ENCODE results near the gene AK3. TPM values are rescaled to one million over a fixed set of nuclear protein-coding genes. Genes with fewer than 3 reads are reported as not detected.

AK3 gene
- total RNA-seq, 1 donor from 2014 or later = 65.5 TPM

DNA sequence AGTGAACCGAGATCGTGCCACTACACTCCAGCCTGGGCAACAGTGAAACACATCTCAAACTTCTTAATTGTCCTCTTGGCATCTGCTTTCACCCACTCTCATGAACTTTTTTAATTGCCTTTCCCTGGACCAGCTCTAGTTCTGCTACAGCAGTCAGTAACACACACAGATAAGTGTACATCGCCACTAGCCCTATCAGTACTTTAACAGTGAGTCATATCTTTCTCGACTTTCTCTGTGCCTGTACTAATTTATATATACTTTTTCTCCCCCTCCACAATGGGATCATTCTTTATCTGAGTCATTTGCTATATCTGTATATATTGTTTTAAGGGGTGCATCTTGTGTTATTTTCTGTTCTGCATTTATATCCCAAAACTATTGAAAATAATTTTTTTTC lies 54.9 kb downstream of the AK3 start:
- DNase-seq (ENCODE audit: low read depth) = no peak
- TF ChIP-seq CTCF (IDR thresholded peaks at IDR 0.05; ENCODE audit: insufficient read depth, low read length, poor library complexity, severe bottlenecking) = no peak
- no peaks in the 10 kb centered on the region for H3K27me3 ChIP-seq (ENCODE audit: control insufficient read depth, insufficient read depth, low read length)
- no peak overlapping the region for H3K4me3 ChIP-seq (ENCODE audit: low read depth, low read length)
- peaks cover 2% of the 10 kb centered on the region for H3K36me3 ChIP-seq (ENCODE audit: control insufficient read depth, insufficient read depth, low read length)

DNA sequence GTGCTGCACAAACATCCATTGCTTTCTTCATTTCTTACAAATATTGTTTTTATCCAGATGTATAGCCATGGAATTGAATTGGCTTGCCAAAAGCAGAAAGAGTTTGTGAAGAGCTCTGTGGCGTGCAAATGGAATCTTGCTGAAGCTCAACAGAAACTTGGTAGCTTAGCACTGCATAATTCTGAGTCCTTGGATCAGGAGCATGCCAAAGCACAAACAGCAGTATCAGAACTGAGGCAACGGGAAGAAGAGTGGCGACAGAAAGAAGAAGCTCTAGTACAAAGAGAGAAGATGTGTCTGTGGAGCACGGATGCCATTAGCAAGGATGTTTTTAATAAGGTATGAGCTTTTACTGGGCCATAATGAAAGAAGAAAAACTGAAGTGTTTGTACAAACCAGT lies 56.2 kb downstream of the AK3 start:
- Histone ChIP-seq H3K27me3 (ENCODE audit: control insufficient read depth, insufficient read depth, low read length) (no peaks in the 10 kb centered on the region), H3K36me3 (ENCODE audit: control insufficient read depth, insufficient read depth, low read length) (peaks cover 2% of the 10 kb centered on the region), H3K4me3 (ENCODE audit: low read depth, low read length) (no peak overlapping the region)
- no peak for TF ChIP-seq CTCF (IDR thresholded peaks at IDR 0.05; ENCODE audit: insufficient read depth, low read length, poor library complexity, severe bottlenecking)
- DNase-seq (ENCODE audit: low read depth) = no peak

DNA sequence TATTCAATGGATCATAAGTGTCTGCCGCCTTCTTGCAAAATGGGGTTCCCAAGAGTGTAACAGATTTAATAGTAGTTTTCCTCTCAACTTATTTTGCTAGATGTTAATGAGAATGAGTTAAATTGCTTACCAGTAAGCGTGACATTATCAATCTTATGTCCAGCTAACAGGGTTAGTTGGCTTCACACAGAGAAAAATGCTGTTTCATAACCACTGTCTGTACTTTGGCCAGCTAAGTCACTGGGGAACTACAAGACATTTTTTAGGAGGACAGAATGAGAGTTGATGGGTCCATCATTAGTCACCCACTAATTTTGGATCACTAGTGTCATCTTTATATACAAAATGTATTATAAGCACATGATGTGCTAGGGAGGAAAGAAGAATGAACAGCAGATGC lies 60.3 kb downstream of the AK3 start:
- TF ChIP-seq CTCF (IDR thresholded peaks at IDR 0.05; ENCODE audit: insufficient read depth, low read length, poor library complexity, severe bottlenecking) = no peak
- DNase-seq (ENCODE audit: low read depth) = no peak
- Histone ChIP-seq H3K4me3 (ENCODE audit: low read depth, low read length) (peak overlapping the region; percentile 54), H3K27me3 (ENCODE audit: control insufficient read depth, insufficient read depth, low read length) (no peaks in the 10 kb centered on the region), H3K36me3 (ENCODE audit: control insufficient read depth, insufficient read depth, low read length) (no peaks in the 10 kb centered on the region)

GRCh38 chr9:4680173-4680525 lies 60.9 kb downstream of the AK3 start:
- Histone ChIP-seq H3K36me3 (ENCODE audit: control insufficient read depth, insufficient read depth, low read length) (no peaks in the 10 kb centered on the region), H3K27me3 (ENCODE audit: control insufficient read depth, insufficient read depth, low read length) (no peaks in the 10 kb centered on the region), H3K4me3 (ENCODE audit: low read depth, low read length) (peak overlapping the region; percentile 54)
- no peak for TF ChIP-seq CTCF (IDR thresholded peaks at IDR 0.05; ENCODE audit: insufficient read depth, low read length, poor library complexity, severe bottlenecking)
- no peak for DNase-seq (ENCODE audit: low read depth)

DNA sequence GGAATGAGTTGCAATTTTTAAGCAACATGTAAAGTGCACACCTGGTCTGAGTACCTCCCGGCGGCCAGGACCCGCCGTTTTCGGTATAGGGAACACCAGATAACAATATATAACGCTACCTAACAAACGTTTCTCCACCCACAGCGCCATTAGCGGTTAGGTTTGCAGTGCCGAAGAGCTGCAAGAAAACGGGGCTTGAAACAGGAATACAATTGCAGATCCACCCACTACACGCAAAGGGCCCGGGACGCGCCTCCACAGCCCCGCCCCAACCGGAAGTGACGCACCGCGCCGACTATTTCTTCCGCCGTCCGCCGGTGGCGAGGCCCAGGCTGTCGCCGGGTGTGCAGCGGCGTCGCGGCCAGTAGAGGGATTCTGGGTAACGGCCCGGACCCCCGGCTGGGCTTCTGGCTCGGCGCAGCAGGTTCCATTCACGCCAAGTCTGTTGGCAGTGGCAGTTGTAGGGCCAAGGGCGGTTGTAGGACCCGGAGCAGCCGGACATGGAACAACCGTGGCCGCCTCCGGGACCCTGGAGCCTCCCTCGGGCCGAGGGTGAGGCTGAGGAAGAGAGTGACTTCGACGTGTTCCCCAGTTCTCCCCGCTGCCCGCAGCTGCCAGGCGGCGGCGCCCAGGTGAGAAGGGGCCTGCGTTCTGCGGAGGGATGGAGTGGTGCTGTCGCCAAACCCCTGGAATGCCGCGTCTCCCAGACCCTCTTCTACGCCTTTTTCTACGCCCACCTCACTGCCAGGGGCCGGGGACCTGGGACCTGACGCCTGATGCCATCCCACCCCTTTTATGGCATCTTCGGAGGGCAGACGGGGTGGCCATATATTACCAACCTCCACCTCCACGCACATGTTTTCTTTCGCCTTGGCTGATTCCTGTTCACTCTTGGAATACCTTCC lies 61.5 kb downstream of the AK3 start, which contains the start of gene CDC37L1:
TSS of gene CDC37L1 (plus strand) at position 302 of the 905 bp plus-strand sequence. CDS start at position 501, 199 bp downstream.
- TF ChIP-seq CTCF (IDR thresholded peaks at IDR 0.05; ENCODE audit: insufficient read depth, low read length, poor library complexity, severe bottlenecking) = peak; percentile 61
- H3K27me3 ChIP-seq (ENCODE audit: control insufficient read depth, insufficient read depth, low read length) = no peaks in the 10 kb centered on the region
- DNase-seq (ENCODE audit: low read depth) = peak; percentile 80
- peak within 1 kb of the TSS; percentile 54 for H3K4me3 ChIP-seq (ENCODE audit: low read depth, low read length)
- no peaks in the 10 kb centered on the region for H3K36me3 ChIP-seq (ENCODE audit: control insufficient read depth, insufficient read depth, low read length)

Measured in kidney epithelial cell (primary cell).